Ascending aorta (tissue), 2 donors: Measurements from ENCODE around the gene SNX24. TPM values are rescaled to one million over a fixed set of nuclear protein-coding genes. Genes with fewer than 3 reads are reported as not detected.

Experiments
- DNase-seq, 2 donors: peaks; one replicate each; pipeline ENCODE4 v3.0.0-alpha.2; 2019; ENCODE audit warnings: low spot score in 2 of 2
- H3K27ac ChIP-seq, 2 donors: fragments of 200-600 bp; sonication (generic); one replicate each; pipeline ENCODE4 v1.5.1; 2016 to 2017; ENCODE audit warnings: mild to moderate bottlenecking in 1 of 2
- H3K27me3 ChIP-seq: fragments of 200-600 bp; sonication (generic); one replicate; pipeline ENCODE4 v1.5.1; 2017
- H3K36me3 ChIP-seq, 2 donors: fragments of 200-600 bp; sonication (generic); one replicate each; pipeline ENCODE4 v1.5.1; 2016
- H3K4me1 ChIP-seq, 2 donors: fragments of 200-600 bp; sonication (generic); one replicate each; pipeline ENCODE4 v1.5.1; 2016 to 2017; ENCODE audit warnings: mild to moderate bottlenecking in 1 of 2
- H3K4me3 ChIP-seq, 2 donors: fragments of 200-600 bp; sonication (generic); one replicate each; pipeline ENCODE4 v1.5.1; 2016 to 2017; ENCODE audit warnings: mild to moderate bottlenecking in 1 of 2
- H3K9me3 ChIP-seq, 2 donors: fragments of 200-600 bp; sonication (generic); one replicate each; pipeline ENCODE4 v1.5.1; 2016
- CTCF ChIP-seq, 3 experiments: fragments of 200-600 bp in 2 of 3; fragments of 450-650 bp in 1 of 3; sonication (generic) in 2 of 3; IDR thresholded peaks; one replicate each; pipeline ENCODE4 v1.5.1; 2016 to 2019; ENCODE audit warnings: antibody characterized with exemption in 3 of 3, mild to moderate bottlenecking in 1 of 3, moderate library complexity in 1 of 3
- intact Hi-C: fragments of 100-400 bp; cut with DNase I; formaldehyde crosslinking; loops from one replicate; pipeline ENCODE4 v1.15.1; 2023
- total RNA-seq: library from RNA; depleted of rRNA; stranded (reverse); fragments of >200 nt; gene quantifications from one replicate; pipeline ENCODE4 v1.1.0, GENCODE V29; 2016

Gene SNX24
- total RNA-seq = 21.1 TPM

GRCh38 chr5:122845229-122846050, at the start of gene SNX24:
TSS of gene SNX24 (plus strand) at chr5:122845613. CDS start at chr5:122845634, 21 bp downstream.
- no peaks in the 10 kb centered on the region for H3K27me3 ChIP-seq
- peaks cover 8 to 15% of the 10 kb centered on the region in 2 donors for H3K4me1 ChIP-seq
- H3K9me3 ChIP-seq = no peaks in the 10 kb centered on the region

GRCh38 chr5:122805481-122805880, 39.9 kb upstream of the SNX24 start:
- no peaks in the 10 kb centered on the region for H3K4me1 ChIP-seq
- H3K27me3 ChIP-seq = no peaks in the 10 kb centered on the region
- no peak for TF ChIP-seq CTCF (IDR thresholded peaks at IDR 0.05)
- H3K36me3 ChIP-seq = peaks cover 30 to 68% of the 10 kb centered on the region in 2 donors
- no peak overlapping the region for H3K27ac ChIP-seq
- no peaks in the 10 kb centered on the region for H3K9me3 ChIP-seq
- H3K4me3 ChIP-seq = no peak overlapping the region
- intact Hi-C loops = no loop called here
- DNase-seq = no peak

More at GRCh38 chr5:122845229-122846050, at the start of gene SNX24:
- Histone ChIP-seq H3K27ac (peak within 1 kb of the TSS; percentile 90 to 91), H3K36me3 (no peaks in the 10 kb centered on the region), H3K4me3 (peak within 1 kb of the TSS; percentile 77 to 96)
- intact Hi-C loops = loop anchor here (1.0 to 10.0 kb wide), 8 partner anchors 62 to 667 kb away; partner anchors contain the start of genes CSNK1G3, PPIC and PRDM6
- no peak for TF ChIP-seq CTCF (IDR thresholded peaks at IDR 0.05)
- peak; percentile 55 to 90 for DNase-seq

- no peak overlapping the region for H3K27ac ChIP-seq
- H3K36me3 ChIP-seq = peaks cover 12 to 35% of the 10 kb centered on the region in 2 donors
- no peaks in the 10 kb centered on the region for H3K9me3 ChIP-seq
- intact Hi-C loops = no loop called here
- TF ChIP-seq CTCF (IDR thresholded peaks at IDR 0.05) = no peak
- H3K4me1 ChIP-seq = no peaks in the 10 kb centered on the region
- no peak for DNase-seq
- no peak overlapping the region for H3K4me3 ChIP-seq
- H3K27me3 ChIP-seq = no peaks in the 10 kb centered on the region
These were observed 35.0 kb upstream of the SNX24 start for GRCh38 chr5:122810405-122810804.

GRCh38 chr5:122815218-122815767, 30.1 kb upstream of the SNX24 start:
- TF ChIP-seq CTCF (IDR thresholded peaks at IDR 0.05) = no peak

GRCh38 chr5:122816756-122817155, 28.7 kb upstream of the SNX24 start:
- H3K27me3 ChIP-seq = no peaks in the 10 kb centered on the region

More at GRCh38 chr5:122815218-122815767, 30.1 kb upstream of the SNX24 start:
- intact Hi-C loops = no loop called here
- Histone ChIP-seq H3K36me3 (peaks cover 5 to 29% of the 10 kb centered on the region in 2 donors), H3K27me3 (no peaks in the 10 kb centered on the region), H3K4me3 (no peak overlapping the region), H3K9me3 (no peaks in the 10 kb centered on the region), H3K4me1 (no peaks in the 10 kb centered on the region), H3K27ac (no peak overlapping the region)
- DNase-seq = no peak

More at GRCh38 chr5:122816756-122817155, 28.7 kb upstream of the SNX24 start:
- no peaks in the 10 kb centered on the region for H3K9me3 ChIP-seq
- peaks cover 10 to 37% of the 10 kb centered on the region in 2 donors for H3K36me3 ChIP-seq
- no peak overlapping the region for H3K27ac ChIP-seq
- intact Hi-C loops = no loop called here
- DNase-seq = no peak
- TF ChIP-seq CTCF (IDR thresholded peaks at IDR 0.05) = no peak
- no peaks in the 10 kb centered on the region for H3K4me1 ChIP-seq
- no peak overlapping the region for H3K4me3 ChIP-seq
